Effector memory CD8-positive, alpha-beta T cell (primary cell): ENCODE results near the gene HYKK.
A peak's percentile ranks its signal among the peaks of the same experiment; 100 is the strongest.

Experiments
- ATAC-seq: fragments of 150-1000 bp; cut with Tn5 transposase; replicated peaks from 2 replicates; pipeline ENCODE4 v1.10.0; 2021; ENCODE audit warnings: mild to moderate bottlenecking, moderate library complexity
- DNase-seq, 3 experiments: peaks; one replicate each; pipeline ENCODE4 v3.0.0; 2021
- H3K27ac Mint-ChIP-seq, 2 donors: one replicate each; pipeline ENCODE4 v1.8.0; 2022; ENCODE audit warnings: mild to moderate bottlenecking in 2 of 2, mixed read lengths in 2 of 2, moderate library complexity in 2 of 2
- H3K27me3 Mint-ChIP-seq, 2 donors: one replicate each; pipeline ENCODE4 v1.8.0; 2022; ENCODE audit warnings: mixed read lengths in 2 of 2
- H3K36me3 Mint-ChIP-seq: one replicate; pipeline ENCODE4 v1.8.0; 2022; ENCODE audit warnings: mild to moderate bottlenecking, moderate library complexity, mixed read lengths; ENCODE audit not compliant: insufficient read depth
- H3K4me1 Mint-ChIP-seq, 2 donors: one replicate each; pipeline ENCODE4 v1.8.0; 2022; ENCODE audit warnings: low read depth in 2 of 2, mixed read lengths in 2 of 2
- H3K4me3 Mint-ChIP-seq, 2 donors: one replicate each; pipeline ENCODE4 v1.8.0; 2022; ENCODE audit warnings: mild to moderate bottlenecking in 2 of 2, mixed read lengths in 2 of 2, moderate library complexity in 2 of 2
- H3K9me3 Mint-ChIP-seq, 2 donors: one replicate each; pipeline ENCODE4 v1.8.0; 2022; ENCODE audit warnings: mixed read lengths in 2 of 2
- total RNA-seq, 9 experiments: gene quantifications; one replicate each; lab custom pipeline; 2026; lab: John Stamatoyannopoulos, UW

Gene HYKK, protein sequence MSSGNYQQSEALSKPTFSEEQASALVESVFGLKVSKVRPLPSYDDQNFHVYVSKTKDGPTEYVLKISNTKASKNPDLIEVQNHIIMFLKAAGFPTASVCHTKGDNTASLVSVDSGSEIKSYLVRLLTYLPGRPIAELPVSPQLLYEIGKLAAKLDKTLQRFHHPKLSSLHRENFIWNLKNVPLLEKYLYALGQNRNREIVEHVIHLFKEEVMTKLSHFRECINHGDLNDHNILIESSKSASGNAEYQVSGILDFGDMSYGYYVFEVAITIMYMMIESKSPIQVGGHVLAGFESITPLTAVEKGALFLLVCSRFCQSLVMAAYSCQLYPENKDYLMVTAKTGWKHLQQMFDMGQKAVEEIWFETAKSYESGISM
- 0 to 3.1 (median 0.79) reads per million in 9 experiments for total RNA-seq

DNA sequence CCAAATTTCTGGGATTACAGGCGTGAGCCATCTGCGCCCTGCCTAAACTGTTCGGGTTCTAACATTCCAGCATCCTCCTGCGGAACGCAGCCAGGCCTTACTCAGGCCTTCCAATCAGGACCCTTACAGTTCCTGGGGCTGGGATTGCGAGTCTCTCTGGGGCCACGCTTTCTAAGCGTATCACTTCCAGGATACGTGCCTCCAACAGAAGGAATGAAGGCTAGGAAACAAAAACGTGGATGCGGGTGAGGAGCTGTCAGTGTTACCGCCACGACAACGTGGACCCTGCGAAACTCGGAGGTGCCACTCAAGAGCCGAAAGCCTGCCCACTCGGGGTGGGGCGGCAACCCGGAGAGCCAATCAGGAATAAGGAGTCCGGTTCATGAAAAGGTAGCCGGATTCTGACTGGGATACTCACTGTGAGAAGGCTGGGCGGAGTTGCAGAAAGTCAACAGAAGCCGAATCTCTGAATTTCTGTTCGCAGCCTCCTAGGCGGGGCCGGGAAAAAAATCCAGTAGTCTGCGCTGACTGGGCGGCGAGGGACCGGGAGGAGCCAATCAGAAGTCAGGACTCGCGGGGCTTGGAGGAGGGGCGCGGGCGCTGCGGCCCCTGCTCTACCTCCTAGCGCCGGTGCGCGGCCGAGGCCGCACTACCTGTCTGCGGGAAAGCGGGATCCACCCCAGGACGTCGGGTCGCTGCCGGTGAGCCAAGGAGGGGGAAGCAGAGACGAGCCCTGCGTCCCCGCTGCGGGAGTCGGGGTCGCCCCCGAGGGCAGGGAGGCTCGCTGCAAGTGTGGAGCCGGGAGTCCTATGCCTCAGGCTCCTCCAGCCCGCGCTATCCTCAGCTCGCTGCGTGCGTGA lies at the start of gene HYKK:
TSS of gene HYKK (plus strand) at position 607 of the 860 bp plus-strand sequence. CDS start 5,512 bp downstream, outside the sequence.
- peaks cover 0 to 9% of the 10 kb centered on the region in 2 donors for H3K27me3 Mint-ChIP-seq
- ATAC-seq = peak; percentile 79
- H3K4me1 Mint-ChIP-seq = peaks cover 15 to 22% of the 10 kb centered on the region in 2 donors
- H3K9me3 Mint-ChIP-seq = no peaks in the 10 kb centered on the region
- H3K36me3 Mint-ChIP-seq = no peaks in the 10 kb centered on the region
- DNase-seq = peak; percentile 36 to 46 (median 38)
- H3K4me3 Mint-ChIP-seq = peak within 1 kb of the TSS; percentile 85 to 92
- peak within 1 kb of the TSS; percentile 29 to 81 for H3K27ac Mint-ChIP-seq

- ATAC-seq (no peak), DNase-seq (no peak)
- Mint-ChIP-seq H3K36me3 (peaks cover 33% of the 10 kb centered on the region), H3K27ac (peak overlapping the region; percentile 77 to 78), H3K4me1 (peaks cover 35 to 56% of the 10 kb centered on the region in 2 donors), H3K27me3 (no peaks in the 10 kb centered on the region), H3K9me3 (no peaks in the 10 kb centered on the region), H3K4me3 (no peak overlapping the region)
Measured at GRCh38 chr15:78460737-78461136, 46.6 kb upstream of the HYKK start.

DNA sequence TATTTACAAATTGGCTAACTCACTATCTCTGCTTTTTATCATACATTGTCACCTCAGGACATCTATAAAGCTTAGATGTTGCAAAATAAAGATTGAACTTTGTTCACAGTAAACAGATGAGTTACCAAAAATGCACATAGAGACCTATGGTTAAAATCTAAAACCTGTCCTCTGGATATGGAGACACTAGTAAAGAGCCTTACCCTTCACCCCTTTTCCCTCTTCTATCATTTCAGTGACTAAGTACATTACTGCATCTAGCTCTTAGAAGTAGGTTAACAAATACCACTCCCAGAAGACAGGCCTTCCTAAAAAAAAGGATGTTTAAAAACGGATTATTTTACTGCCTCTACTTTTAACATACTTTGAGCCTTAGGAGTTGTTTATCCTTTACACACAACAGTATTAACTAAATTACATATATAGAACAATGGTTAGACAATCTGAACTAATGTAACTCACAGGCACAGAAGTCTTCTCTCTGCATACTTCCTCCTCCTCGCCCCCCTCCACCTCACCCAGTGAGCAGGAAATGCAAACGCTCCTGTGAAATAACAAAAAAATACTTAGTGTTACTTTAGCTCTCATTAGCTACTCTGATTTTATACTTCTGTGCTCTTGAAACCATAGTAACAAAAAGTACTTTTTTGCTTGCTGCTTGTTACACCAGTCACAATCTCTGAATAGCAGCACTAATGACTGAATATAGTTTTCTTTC lies 46.0 kb upstream of the HYKK start:
- DNase-seq (peak in 2 of 3 experiments; percentile 18 to 22), ATAC-seq (peak; percentile 96)
- peak overlapping the region; percentile 77 to 78 for H3K27ac Mint-ChIP-seq
- H3K9me3 Mint-ChIP-seq = no peaks in the 10 kb centered on the region
- peaks cover 39% of the 10 kb centered on the region for H3K36me3 Mint-ChIP-seq
- H3K4me3 Mint-ChIP-seq = peak overlapping the region in 1 of 2 donors; percentile 49
- H3K27me3 Mint-ChIP-seq = no peaks in the 10 kb centered on the region
- H3K4me1 Mint-ChIP-seq = peaks cover 30 to 50% of the 10 kb centered on the region in 2 donors

GRCh38 chr15:78469031-78469430 lies 38.3 kb upstream of the HYKK start:
- Mint-ChIP-seq H3K9me3 (no peaks in the 10 kb centered on the region), H3K27me3 (no peaks in the 10 kb centered on the region), H3K4me3 (no peak overlapping the region), H3K36me3 (peaks cover 84% of the 10 kb centered on the region), H3K4me1 (no peaks in the 10 kb centered on the region), H3K27ac (no peak overlapping the region)
- ATAC-seq (no peak), DNase-seq (no peak)

DNA sequence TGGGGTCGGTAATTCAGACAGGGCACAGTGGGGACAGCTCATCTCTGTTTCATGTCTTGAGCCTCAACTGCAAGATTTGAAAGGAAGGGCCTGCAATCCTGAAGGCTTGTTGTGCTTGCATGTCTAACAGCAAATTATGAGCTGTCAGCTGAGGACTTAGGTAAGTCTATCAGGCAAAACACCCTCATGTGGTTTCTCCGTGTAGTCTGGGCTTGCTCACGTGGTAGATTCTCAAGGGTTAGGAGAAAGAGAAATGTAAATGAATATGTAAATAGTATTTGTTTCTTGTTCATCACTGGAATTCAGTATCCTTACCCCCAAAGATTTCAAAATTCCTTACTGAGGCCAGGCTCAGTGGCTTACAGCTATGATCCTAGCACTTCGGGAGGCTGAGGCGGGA lies 30.1 kb upstream of the HYKK start:
- no peaks in the 10 kb centered on the region for H3K4me1 Mint-ChIP-seq
- no peaks in the 10 kb centered on the region for H3K27me3 Mint-ChIP-seq
- H3K4me3 Mint-ChIP-seq = no peak overlapping the region
- ATAC-seq (no peak), DNase-seq (no peak)
- peaks cover 76% of the 10 kb centered on the region for H3K36me3 Mint-ChIP-seq
- peak overlapping the region in 1 of 2 donors; percentile 46 for H3K27ac Mint-ChIP-seq
- no peaks in the 10 kb centered on the region for H3K9me3 Mint-ChIP-seq

- no peak overlapping the region for H3K4me3 Mint-ChIP-seq
- H3K4me1 Mint-ChIP-seq = no peaks in the 10 kb centered on the region
- no peaks in the 10 kb centered on the region for H3K9me3 Mint-ChIP-seq
- no peak for ATAC-seq
- H3K27ac Mint-ChIP-seq = peak overlapping the region in 1 of 2 donors; percentile 41
- peaks cover 74% of the 10 kb centered on the region for H3K36me3 Mint-ChIP-seq
- no peaks in the 10 kb centered on the region for H3K27me3 Mint-ChIP-seq
- no peak for DNase-seq
Measured at GRCh38 chr15:78479650-78480049, 27.7 kb upstream of the HYKK start.

GRCh38 chr15:78481917-78482316 lies 25.5 kb upstream of the HYKK start:
- H3K4me1 Mint-ChIP-seq = no peaks in the 10 kb centered on the region
- H3K36me3 Mint-ChIP-seq = peaks cover 79% of the 10 kb centered on the region
- no peak for ATAC-seq
- H3K27me3 Mint-ChIP-seq = no peaks in the 10 kb centered on the region
- H3K27ac Mint-ChIP-seq = peak overlapping the region in 1 of 2 donors; percentile 44
- no peak overlapping the region for H3K4me3 Mint-ChIP-seq
- no peak for DNase-seq
- no peaks in the 10 kb centered on the region for H3K9me3 Mint-ChIP-seq

DNA sequence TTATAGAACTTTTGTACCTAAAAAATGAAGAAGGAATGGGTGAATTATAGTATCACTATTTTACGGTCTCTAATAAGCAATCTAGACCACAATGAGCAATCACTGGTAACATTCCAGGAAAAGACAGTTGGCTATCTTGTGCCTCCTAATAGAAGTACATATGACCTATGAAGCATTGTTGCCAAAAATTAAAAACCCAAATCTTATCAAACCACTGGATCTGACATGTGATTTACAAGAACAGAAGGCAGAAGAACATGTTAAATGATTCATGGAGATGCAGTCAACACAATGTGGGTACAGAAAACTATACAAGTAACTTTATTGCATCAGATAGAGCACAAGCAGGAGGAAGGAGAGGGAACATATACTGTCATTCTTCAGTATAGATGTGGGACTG lies 14.5 kb upstream of the HYKK start:
- no peaks in the 10 kb centered on the region for H3K4me1 Mint-ChIP-seq
- no peaks in the 10 kb centered on the region for H3K9me3 Mint-ChIP-seq
- H3K36me3 Mint-ChIP-seq = peaks cover 81% of the 10 kb centered on the region
- DNase-seq (no peak), ATAC-seq (no peak)
- no peaks in the 10 kb centered on the region for H3K27me3 Mint-ChIP-seq
- no peak overlapping the region for H3K27ac Mint-ChIP-seq
- no peak overlapping the region for H3K4me3 Mint-ChIP-seq

DNA sequence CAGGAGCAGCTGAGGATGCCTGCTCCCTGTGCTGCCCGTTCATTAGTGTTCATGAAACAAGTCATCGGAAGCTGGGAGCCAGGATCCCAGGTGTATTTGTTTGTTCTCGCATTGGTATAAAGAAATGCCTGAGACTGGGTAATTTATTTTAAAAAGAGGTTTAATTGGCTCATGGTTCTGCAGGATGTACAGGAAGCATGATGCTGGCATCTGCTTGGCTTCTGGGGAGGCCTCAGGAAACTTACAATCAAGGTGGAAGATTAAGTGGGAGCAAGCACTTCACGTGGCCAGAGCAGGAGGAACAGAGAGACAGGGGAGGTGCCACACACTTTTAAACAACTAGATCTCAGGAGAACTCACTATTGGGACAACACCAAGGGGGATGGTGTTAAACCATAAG lies 5.5 kb upstream of the HYKK start:
- peaks cover 5% of the 10 kb centered on the region in 2 donors for H3K4me1 Mint-ChIP-seq
- no peaks in the 10 kb centered on the region for H3K27me3 Mint-ChIP-seq
- ATAC-seq (no peak), DNase-seq (no peak)
- no peak overlapping the region for H3K27ac Mint-ChIP-seq
- no peak overlapping the region for H3K4me3 Mint-ChIP-seq
- H3K9me3 Mint-ChIP-seq = no peaks in the 10 kb centered on the region
- H3K36me3 Mint-ChIP-seq = peaks cover 26% of the 10 kb centered on the region

- H3K4me1 Mint-ChIP-seq = peaks cover 9 to 10% of the 10 kb centered on the region in 2 donors
- peaks cover 0 to 2% of the 10 kb centered on the region in 2 donors for H3K27me3 Mint-ChIP-seq
- H3K4me3 Mint-ChIP-seq = no peak overlapping the region
- H3K36me3 Mint-ChIP-seq = peaks cover 18% of the 10 kb centered on the region
- no peaks in the 10 kb centered on the region for H3K9me3 Mint-ChIP-seq
- DNase-seq = no peak
- ATAC-seq = no peak
- H3K27ac Mint-ChIP-seq = no peak overlapping the region
Measured at GRCh38 chr15:78502641-78503040, 4.7 kb upstream of the HYKK start.

GRCh38 chr15:78507831-78508160 lies 419 bp downstream of the HYKK start:
- no peaks in the 10 kb centered on the region for H3K36me3 Mint-ChIP-seq
- ATAC-seq (peak; percentile 31), DNase-seq (no peak)
- H3K4me3 Mint-ChIP-seq = peak overlapping the region; percentile 85 to 92
- H3K27me3 Mint-ChIP-seq = peaks cover 0 to 9% of the 10 kb centered on the region in 2 donors
- no peaks in the 10 kb centered on the region for H3K9me3 Mint-ChIP-seq
- H3K27ac Mint-ChIP-seq = peak overlapping the region in 1 of 2 donors; percentile 29
- peaks cover 15 to 22% of the 10 kb centered on the region in 2 donors for H3K4me1 Mint-ChIP-seq

DNA sequence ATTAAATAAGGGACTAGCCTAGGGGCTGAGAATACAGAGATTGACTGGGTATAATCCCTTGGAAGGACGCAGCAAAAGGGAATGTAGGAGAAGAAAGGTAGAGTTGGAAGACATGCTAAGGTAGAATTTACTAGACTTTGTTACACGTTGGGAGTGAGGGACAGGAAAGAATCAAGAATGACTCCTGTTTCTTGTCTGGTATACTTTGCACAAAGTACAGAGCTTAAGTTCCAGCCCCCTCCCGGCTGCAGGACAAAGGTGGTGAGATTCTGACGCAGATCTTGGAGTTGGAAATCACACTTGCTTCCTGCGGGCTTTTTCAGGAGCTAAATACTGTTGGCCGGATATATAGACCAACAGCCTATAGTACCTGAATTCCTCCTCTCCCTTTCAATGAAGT lies 895 bp downstream of the HYKK start:
- no peaks in the 10 kb centered on the region for H3K36me3 Mint-ChIP-seq

GRCh38 chr15:78509726-78510312 lies 2.4 kb downstream of the HYKK start:
- Mint-ChIP-seq H3K27me3 (peaks cover 0 to 9% of the 10 kb centered on the region in 2 donors), H3K27ac (peak overlapping the region; percentile 3 to 83), H3K36me3 (no peaks in the 10 kb centered on the region), H3K4me1 (peaks cover 15 to 22% of the 10 kb centered on the region in 2 donors), H3K4me3 (peak overlapping the region in 1 of 2 donors; percentile 17), H3K9me3 (no peaks in the 10 kb centered on the region)
- ATAC-seq = no peak
- DNase-seq = no peak

More for the DNA sequence above, 895 bp downstream of the HYKK start:
- DNase-seq = no peak
- Mint-ChIP-seq H3K4me1 (peaks cover 15 to 22% of the 10 kb centered on the region in 2 donors), H3K9me3 (no peaks in the 10 kb centered on the region), H3K27me3 (peaks cover 0 to 9% of the 10 kb centered on the region in 2 donors), H3K4me3 (peak overlapping the region; percentile 85 to 92), H3K27ac (peak overlapping the region in 1 of 2 donors; percentile 29)
- ATAC-seq = no peak
